HG03066 (cell line): ENCODE results near the gene SIGLEC10.
"Not testable (repeated sequence)": the region's sequence is repeated elsewhere in the genome, so short reads cannot be mapped to it uniquely, and the experiment has no call there.

ENCODE experiments used
- ATAC-seq: cut with Tn5 transposase; IDR thresholded peaks from one replicate; pipeline ENCODE4 v1.9.1; 2021; ENCODE audit warnings: low read depth; ENCODE audit not compliant: unreplicated experiment

The SIGLEC10 gene

DNA sequence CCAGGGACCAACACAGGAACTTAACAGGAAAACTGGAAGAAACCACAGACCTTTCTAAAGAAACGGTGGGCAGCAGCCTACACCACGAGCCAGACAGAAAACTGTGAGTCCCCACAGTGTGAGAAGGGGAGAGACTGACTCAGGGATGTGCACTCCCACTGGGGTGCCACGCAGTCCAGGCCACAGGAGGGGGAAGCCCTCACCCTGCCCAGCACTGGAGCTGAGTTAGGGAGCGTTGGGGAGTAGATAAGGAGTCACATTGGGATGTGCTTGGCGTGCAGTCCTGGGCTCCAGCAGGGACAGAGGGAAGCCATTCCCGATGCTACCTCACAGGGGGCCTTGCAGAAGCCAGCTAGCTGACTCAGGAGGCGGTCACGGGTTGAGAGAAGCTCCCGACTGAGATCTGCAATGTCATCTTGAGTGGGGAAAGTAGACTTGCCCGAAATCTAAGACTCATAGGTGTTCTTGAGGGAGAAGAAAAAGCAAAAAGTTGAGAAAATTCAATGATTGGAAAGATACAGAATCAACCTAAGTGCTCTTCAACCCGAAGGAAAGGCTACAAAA is 23.5 kb upstream of the SIGLEC10 start:
- ATAC-seq: no peak

GRCh38 chr19:51440052-51440451 is 22.6 kb upstream of the SIGLEC10 start:
- no peak for ATAC-seq

DNA sequence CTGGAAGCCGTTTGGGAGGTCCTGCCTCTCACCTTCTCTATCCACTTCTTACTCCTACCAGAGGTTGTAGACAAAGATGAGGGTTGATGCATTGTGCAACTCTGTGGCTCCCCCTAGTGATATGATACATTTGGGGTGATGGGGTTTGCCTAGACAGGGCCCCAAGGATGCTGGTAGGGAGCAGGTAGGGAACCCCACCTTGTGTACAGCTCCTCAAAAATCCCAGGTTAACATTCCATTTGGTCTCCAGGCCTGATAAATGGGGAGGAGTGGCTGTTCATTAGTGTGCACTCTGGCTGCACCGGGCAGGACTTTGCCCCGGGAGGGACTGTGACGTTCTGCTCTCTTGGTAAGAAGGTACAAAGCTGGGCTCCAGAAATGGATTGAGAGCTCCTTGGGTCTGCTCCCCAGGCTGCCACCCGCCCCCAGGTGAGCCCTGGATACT is 21.6 kb upstream of the SIGLEC10 start:
- ATAC-seq: no peak

- no peak for ATAC-seq
Observed at GRCh38 chr19:51434456-51434855, 17.0 kb upstream of the SIGLEC10 start.

DNA sequence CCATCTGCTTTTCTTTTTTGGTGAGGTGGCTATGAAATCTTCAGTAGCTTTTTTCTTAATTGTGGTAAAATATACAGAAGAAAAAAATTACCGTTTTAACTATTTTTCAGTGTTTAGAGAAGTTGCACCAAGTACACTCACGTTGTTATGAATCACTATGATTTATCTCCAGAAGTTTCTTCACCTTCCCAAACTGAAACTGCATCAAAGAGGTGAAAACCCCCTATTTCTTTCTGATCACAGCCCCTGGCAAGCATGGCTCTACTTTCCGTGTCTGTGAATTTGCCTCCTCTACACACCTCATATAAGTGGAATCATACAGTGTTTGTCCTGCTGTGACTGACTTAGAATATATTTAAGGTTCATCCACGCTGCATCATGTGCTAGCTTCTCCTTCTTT is 15.6 kb upstream of the SIGLEC10 start:
- ATAC-seq: no peak

- no peak for ATAC-seq
Observed at GRCh38 chr19:51431124-51431523, 13.7 kb upstream of the SIGLEC10 start.

DNA sequence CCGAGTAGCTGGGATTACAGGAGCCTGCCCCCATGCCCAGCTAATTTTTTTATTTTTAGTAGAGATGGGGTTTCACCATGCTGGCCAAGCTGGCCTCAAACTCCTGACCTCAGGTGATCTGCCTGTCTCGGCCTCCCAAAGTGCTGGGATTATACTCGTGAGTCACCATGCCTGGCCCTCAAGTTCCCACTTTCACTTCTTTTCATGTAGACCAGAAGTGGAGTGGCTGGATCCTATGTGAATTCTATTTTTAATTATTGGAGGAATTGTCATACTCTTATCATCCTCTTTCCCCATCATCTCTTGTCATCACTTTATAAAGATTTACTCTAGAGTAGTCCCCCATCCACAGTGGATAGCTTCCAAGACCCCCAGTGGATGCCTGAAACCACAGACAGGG is 12.8 kb upstream of the SIGLEC10 start:
- ATAC-seq: no peak

DNA sequence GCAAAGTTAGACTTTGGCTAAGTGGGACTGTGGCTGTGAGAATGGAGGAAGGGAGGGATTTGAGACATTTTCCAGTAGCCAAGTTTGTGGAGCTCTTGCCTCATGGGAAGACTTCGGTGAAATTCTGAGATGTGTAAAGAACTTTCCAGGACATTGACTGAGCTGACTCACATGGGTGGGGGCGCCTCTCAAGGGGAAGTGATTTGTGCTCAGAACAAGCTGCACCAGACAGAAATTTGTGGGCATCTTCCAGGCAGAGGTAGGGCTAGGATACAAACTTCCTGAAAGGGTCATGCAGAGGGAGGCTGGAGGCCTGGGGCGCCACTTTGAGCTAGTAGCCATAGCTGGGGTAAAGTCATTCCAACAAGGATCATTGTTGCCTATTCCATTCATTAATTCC is 9.8 kb upstream of the SIGLEC10 start:
- ATAC-seq: no peak

- ATAC-seq: no peak
Observed at GRCh38 chr19:51422053-51422448, 4.6 kb upstream of the SIGLEC10 start.

GRCh38 chr19:51421229-51422052 is 4.0 kb upstream of the SIGLEC10 start:
- ATAC-seq: no peak

GRCh38 chr19:51420511-51420910 is 3.1 kb upstream of the SIGLEC10 start:
- not testable (repeated sequence) for ATAC-seq

GRCh38 chr19:51418707-51419106 is 1.3 kb upstream of the SIGLEC10 start:
- no peak for ATAC-seq

DNA sequence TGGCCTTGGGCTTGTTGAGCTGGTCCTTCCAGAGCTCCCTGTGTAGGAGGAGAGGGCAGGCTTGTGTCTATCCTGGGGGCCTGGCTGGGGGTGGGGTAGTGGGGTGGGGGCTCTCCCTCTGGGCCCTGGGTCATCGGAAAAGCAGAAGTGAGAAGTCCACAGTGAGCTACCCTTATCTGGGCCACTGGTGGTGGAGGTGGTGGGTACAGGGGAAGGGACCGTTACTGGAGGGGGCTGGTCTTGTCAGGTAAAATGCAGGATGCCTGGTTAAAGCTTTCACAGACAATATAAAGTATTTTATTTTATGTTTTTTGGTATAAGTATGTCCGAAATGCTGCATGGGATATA is 342 bp upstream of the SIGLEC10 start:
- ATAC-seq: no peak

GRCh38 chr19:51416422-51416821 is 1.0 kb downstream of the SIGLEC10 start:
- not testable (repeated sequence) for ATAC-seq

GRCh38 chr19:51415187-51415586 is 2.3 kb downstream of the SIGLEC10 start:
- no peak for ATAC-seq

GRCh38 chr19:51410950-51411748 is 6.3 kb downstream of the SIGLEC10 start:
- ATAC-seq: no peak

- no peak for ATAC-seq
Observed at GRCh38 chr19:51407511-51408131, 9.8 kb downstream of the SIGLEC10 start.

DNA sequence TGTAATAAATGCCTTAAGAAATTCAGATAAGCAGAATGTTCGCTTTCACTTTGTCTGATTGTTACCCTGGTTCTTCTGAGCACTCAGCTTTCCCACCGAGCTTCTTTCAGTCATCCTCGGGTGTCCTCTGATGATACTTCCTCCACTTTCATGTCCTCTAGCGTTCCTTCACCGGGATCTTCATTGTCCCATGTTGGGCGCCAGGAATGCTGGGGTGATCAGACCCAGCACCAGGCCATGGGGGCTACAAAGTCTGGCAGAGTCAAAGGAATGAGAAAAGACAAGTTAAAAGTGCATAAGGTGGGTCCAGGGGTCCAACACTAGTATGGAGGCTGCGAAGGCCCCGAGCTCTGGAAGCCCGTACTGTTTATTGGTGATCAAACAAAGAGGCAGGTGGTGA is 15.3 kb downstream of the SIGLEC10 start:
- no peak for ATAC-seq

- ATAC-seq: not testable (repeated sequence)
Observed at GRCh38 chr19:51399936-51400335, 17.5 kb downstream of the SIGLEC10 start.

DNA sequence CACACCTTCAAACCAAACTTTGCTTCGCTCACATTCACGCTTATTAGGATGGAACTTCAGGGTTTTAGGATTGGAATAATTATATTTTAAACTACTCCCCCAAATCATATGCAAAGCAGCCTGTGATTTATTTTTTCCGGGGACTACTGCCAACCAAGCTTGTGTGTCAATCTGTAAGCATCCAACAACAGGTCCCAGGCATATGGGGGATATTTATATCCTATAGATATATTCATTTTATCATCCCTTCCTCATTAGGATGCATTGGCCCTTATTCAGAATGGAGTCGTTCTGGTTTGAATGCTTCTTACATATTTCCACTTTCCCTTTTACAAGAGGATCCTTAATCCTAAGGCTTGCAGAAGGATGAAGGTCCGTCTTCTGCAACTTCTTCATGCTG is 18.2 kb downstream of the SIGLEC10 start:
- ATAC-seq: no peak

- no peak for ATAC-seq
Observed at GRCh38 chr19:51398096-51398704, 19.2 kb downstream of the SIGLEC10 start.
